Tibial artery (tissue), 4 donors: Measurements from ENCODE around the gene PTCH1.

ENCODE experiments used
- DNase-seq, 2 donors: peaks; one replicate each; pipeline ENCODE4 v3.0.0-alpha.2; 2019
- H3K27ac ChIP-seq, 2 donors: fragments of 200-600 bp; sonication (generic) in 1 of 2; 1 replicate in 1 of 2; 2 replicates in 1 of 2; pipeline ENCODE4 v1.5.1; 2018 to 2019; ENCODE audit warnings: mild to moderate bottlenecking in 1 of 2
- H3K27me3 ChIP-seq, 2 donors: fragments of 200-600 bp; sonication (generic) in 1 of 2; one replicate each; pipeline versions ENCODE4 v1.5.1 to v1.6.0; 2016 to 2019
- H3K36me3 ChIP-seq, 3 donors: fragments of 200-600 bp; sonication (generic) in 2 of 3; one replicate each; pipeline ENCODE4 v1.5.1; 2016 to 2019; ENCODE audit warnings: mild to moderate bottlenecking in 2 of 3
- H3K4me1 ChIP-seq, 4 donors: fragments of 200-600 bp; sonication (generic) in 2 of 4; 1 replicate in 3 of 4; 2 replicates in 1 of 4; pipeline ENCODE4 v1.5.1; 2016 to 2019
- H3K4me3 ChIP-seq, 2 donors: fragments of 200-600 bp; sonication (generic) in 1 of 2; 1 replicate in 1 of 2; 2 replicates in 1 of 2; pipeline ENCODE4 v1.5.1; 2018 to 2019; ENCODE audit warnings: mild to moderate bottlenecking in 2 of 2
- H3K9me3 ChIP-seq, 3 donors: fragments of 200-600 bp; sonication (generic) in 1 of 3; one replicate each; pipeline ENCODE4 v1.5.1; 2016 to 2019
- CTCF ChIP-seq, 2 experiments: fragments of 200-600 bp in 1 of 2; fragments of 450-650 bp in 1 of 2; IDR thresholded peaks; one replicate each; pipeline ENCODE4 v1.5.1; 2017 to 2019; ENCODE audit warnings: antibody characterized with exemption in 2 of 2, mild to moderate bottlenecking in 1 of 2, moderate library complexity in 1 of 2
- intact Hi-C: fragments of 100-400 bp; cut with DNase I; formaldehyde crosslinking; loops from one replicate; pipeline ENCODE4 v1.15.0; 2023; ENCODE audit warnings: low total_unique reads

The PTCH1 gene

GRCh38 chr9:95444160-95444559 lies 72.6 kb downstream of the PTCH1 start:
- intact Hi-C loops, result no loop called here
- no peak for TF ChIP-seq CTCF (IDR thresholded peaks at IDR 0.05)
- Histone ChIP-seq H3K4me1 (no peaks in the 10 kb centered on the region), H3K36me3 (peaks cover 39 to 51% (median 49%) of the 10 kb centered on the region in 3 donors), H3K27me3 (no peaks in the 10 kb centered on the region), H3K9me3 (no peaks in the 10 kb centered on the region), H3K27ac (no peak overlapping the region), H3K4me3 (no peak overlapping the region)
- DNase-seq, result no peak

GRCh38 chr9:95443301-95443700 lies 73.5 kb downstream of the PTCH1 start:
- intact Hi-C loops, result no loop called here
- TF ChIP-seq CTCF (IDR thresholded peaks at IDR 0.05), result no peak
- H3K36me3 ChIP-seq, result peaks cover 30 to 43% (median 40%) of the 10 kb centered on the region in 3 donors

GRCh38 chr9:95441081-95441480 lies 75.7 kb downstream of the PTCH1 start:
- H3K27me3 ChIP-seq, result no peaks in the 10 kb centered on the region
- TF ChIP-seq CTCF (IDR thresholded peaks at IDR 0.05), result no peak
- no peak overlapping the region for H3K4me3 ChIP-seq
- intact Hi-C loops, result no loop called here
- no peaks in the 10 kb centered on the region for H3K4me1 ChIP-seq
- H3K36me3 ChIP-seq, result peaks cover 8 to 20% (median 18%) of the 10 kb centered on the region in 3 donors
- H3K27ac ChIP-seq, result no peak overlapping the region
- DNase-seq, result no peak
- H3K9me3 ChIP-seq, result no peaks in the 10 kb centered on the region

More at GRCh38 chr9:95443301-95443700, 73.5 kb downstream of the PTCH1 start:
- Histone ChIP-seq H3K4me3 (no peak overlapping the region), H3K27me3 (no peaks in the 10 kb centered on the region), H3K27ac (no peak overlapping the region), H3K4me1 (no peaks in the 10 kb centered on the region), H3K9me3 (no peaks in the 10 kb centered on the region)
- DNase-seq, result no peak

- no peak for DNase-seq
- Histone ChIP-seq H3K4me1 (no peaks in the 10 kb centered on the region), H3K27me3 (no peaks in the 10 kb centered on the region), H3K4me3 (no peak overlapping the region), H3K27ac (no peak overlapping the region), H3K9me3 (no peaks in the 10 kb centered on the region), H3K36me3 (peaks cover 2 to 14% (median 13%) of the 10 kb centered on the region in 3 donors)
- intact Hi-C loops, result no loop called here
- no peak for TF ChIP-seq CTCF (IDR thresholded peaks at IDR 0.05)
Observed at GRCh38 chr9:95440447-95440846, 76.3 kb downstream of the PTCH1 start.

GRCh38 chr9:95438561-95439357 lies 78.0 kb downstream of the PTCH1 start:
- Histone ChIP-seq H3K36me3 (no peaks in the 10 kb centered on the region), H3K4me1 (no peaks in the 10 kb centered on the region), H3K27me3 (peaks cover 0 to 5% of the 10 kb centered on the region in 2 donors), H3K4me3 (no peak overlapping the region), H3K9me3 (no peaks in the 10 kb centered on the region), H3K27ac (no peak overlapping the region)
- intact Hi-C loops, result no loop called here
- no peak for TF ChIP-seq CTCF (IDR thresholded peaks at IDR 0.05)
- no peak for DNase-seq
